AG20443 (cell line): ENCODE measurements around the gene DLL3.
"Not testable (repeated sequence)": the region's sequence is repeated elsewhere in the genome, so short reads cannot be mapped to it uniquely, and the experiment has no call there.

Experiments
- DNase-seq: peaks from one replicate; pipeline ENCODE4 v3.0.0; 2012; ENCODE audit warnings: low spot score, mixed read lengths

The DLL3 gene, protein sequence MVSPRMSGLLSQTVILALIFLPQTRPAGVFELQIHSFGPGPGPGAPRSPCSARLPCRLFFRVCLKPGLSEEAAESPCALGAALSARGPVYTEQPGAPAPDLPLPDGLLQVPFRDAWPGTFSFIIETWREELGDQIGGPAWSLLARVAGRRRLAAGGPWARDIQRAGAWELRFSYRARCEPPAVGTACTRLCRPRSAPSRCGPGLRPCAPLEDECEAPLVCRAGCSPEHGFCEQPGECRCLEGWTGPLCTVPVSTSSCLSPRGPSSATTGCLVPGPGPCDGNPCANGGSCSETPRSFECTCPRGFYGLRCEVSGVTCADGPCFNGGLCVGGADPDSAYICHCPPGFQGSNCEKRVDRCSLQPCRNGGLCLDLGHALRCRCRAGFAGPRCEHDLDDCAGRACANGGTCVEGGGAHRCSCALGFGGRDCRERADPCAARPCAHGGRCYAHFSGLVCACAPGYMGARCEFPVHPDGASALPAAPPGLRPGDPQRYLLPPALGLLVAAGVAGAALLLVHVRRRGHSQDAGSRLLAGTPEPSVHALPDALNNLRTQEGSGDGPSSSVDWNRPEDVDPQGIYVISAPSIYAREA

GRCh38 chr19:39498798-39499642 lies at the start of gene DLL3:
TSS of gene DLL3 (plus strand) at chr19:39498947. CDS start at chr19:39498975, 28 bp downstream.
- no peak for DNase-seq

- no peak for DNase-seq
Measured at GRCh38 chr19:39449116-39449797, 49.5 kb upstream of the DLL3 start.

DNA sequence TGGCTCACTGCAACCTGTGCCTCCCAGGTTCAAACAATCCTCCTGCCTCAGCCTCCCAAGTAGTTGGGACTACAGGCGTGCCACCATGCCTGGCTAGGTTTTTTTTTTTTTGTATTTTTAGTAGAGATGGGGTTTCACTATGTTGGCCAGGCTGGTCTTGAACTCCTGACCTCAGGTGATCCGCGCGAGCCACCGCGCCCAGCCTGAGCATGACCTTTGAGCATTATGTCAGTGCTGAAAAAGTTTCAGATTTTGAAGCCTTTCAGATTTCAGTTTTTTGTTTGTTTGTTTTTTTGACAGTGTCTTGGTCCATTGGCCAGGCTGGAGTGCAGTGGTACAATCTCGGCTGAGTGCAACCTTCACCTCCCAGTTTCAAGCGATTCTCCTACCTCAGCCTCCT lies 47.5 kb upstream of the DLL3 start:
- DNase-seq: not testable (repeated sequence)

DNA sequence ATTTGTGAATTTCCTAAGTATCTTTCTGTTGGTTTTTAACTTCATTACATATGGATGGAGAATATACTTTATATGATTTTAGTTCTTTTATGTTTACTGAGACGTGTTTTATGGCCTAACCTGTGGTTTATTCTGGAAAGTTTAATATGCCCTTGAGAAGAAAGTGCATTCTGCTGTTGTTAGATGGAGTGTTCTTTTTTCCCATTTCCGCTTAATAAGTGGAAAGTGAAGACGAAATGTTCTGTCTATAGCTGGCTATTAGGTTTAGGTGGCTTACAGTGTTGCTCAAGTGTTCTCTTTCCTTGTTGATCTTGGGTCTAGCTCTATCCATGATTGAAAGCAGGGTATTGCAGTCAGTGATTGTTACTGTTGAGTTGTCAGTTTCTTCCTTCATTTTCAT lies 35.3 kb upstream of the DLL3 start:
- no peak for DNase-seq

GRCh38 chr19:39465956-39466747 lies 32.6 kb upstream of the DLL3 start:
- no peak for DNase-seq

DNA sequence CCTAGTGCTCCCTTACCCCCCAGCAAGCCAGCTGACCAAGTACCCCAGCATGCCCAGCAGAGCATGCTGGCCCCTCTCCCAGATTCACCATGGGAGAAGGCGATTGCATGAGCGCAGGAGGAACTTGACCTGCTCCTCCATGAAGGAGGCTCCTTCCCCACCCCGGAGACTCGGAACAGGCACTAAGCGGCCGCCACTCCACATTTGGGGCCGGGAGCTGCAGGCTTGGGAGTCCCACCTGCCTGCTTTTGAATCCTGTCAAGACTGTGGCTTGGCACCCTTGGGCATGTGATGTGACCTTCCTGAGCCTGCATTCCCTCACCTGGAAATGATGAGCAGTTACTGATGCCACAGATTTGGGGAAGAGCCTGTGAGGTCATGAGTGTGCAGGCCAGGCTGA lies 30.8 kb upstream of the DLL3 start:
- no peak for DNase-seq

DNA sequence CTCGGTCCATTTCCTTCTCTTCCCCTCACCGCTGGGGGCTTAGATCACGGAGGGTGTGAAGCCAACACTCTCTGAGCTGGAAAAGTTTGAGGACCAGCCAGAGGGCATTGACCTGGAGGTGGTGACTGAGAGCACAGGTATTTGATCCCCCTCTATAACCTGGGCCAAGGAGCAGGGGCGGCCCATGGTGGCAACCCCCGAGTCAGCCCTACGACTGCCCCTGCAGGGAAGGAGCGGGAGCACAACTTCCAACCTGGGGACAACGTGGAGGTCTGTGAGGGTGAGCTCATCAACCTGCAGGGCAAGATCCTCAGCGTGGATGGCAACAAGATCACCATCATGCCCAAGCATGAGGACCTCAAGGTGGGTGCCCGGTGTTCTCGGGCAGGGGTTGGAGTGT lies 29.7 kb upstream of the DLL3 start:
- no peak for DNase-seq

DNA sequence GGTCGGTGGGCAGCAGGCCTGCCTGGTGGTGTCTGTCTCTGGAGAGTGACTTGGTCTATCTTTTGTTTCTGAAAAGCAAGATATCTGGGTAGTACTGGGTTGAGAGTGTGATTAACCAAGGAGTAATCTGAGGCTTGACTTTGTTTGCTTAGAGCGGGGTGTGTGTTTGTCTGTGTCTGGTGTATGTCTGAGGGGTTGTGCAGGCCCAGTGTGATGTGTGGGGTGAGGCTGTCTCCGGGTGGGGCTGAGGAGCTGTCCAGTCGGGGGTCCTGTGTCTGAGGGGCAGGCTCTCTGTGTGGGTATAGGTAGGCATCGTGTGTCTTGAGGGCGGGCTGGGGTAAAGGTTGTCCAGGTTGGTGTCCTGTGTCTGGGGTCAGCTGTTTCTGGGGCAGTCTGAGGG lies 29.2 kb upstream of the DLL3 start:
- DNase-seq: no peak

- no peak for DNase-seq
Measured at GRCh38 chr19:39470724-39471339, 27.9 kb upstream of the DLL3 start.

DNA sequence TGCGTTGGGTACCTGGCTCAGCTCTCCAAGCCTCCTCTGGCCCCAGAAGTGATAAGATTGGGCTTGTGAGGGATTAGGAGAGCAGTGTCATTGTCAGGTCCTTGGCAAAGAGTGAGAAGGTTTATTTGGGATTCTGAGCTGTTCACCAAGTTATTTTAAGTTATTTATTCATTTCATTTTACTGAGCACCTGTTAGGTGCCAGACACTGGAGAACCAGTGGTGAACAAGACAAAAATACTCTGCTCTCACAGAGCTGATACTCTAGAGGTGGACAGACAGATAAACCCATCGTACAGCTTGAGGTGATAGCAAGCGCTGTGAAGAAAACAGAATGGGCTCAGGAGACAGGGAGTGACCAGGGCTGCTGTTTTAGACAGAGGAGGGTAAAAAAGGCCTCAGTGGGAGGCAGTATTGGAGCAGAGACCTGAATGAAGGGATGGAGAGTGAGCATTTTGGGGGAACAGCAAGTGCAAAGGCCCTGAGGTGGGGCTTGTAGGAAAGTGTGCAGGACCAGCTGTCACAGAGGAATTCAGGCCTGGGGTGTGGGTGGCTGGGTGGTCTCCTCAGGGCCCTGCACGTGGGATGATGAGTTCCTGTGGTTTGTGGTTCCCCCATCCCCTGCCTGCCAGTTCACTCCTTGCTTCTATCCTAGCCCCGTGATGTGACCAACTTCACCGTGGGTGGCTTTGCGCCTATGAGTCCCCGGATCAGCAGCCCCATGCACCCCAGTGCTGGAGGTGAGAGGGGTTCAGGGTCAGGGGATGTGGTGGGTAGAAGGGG lies 26.8 kb upstream of the DLL3 start:
- DNase-seq: no peak

DNA sequence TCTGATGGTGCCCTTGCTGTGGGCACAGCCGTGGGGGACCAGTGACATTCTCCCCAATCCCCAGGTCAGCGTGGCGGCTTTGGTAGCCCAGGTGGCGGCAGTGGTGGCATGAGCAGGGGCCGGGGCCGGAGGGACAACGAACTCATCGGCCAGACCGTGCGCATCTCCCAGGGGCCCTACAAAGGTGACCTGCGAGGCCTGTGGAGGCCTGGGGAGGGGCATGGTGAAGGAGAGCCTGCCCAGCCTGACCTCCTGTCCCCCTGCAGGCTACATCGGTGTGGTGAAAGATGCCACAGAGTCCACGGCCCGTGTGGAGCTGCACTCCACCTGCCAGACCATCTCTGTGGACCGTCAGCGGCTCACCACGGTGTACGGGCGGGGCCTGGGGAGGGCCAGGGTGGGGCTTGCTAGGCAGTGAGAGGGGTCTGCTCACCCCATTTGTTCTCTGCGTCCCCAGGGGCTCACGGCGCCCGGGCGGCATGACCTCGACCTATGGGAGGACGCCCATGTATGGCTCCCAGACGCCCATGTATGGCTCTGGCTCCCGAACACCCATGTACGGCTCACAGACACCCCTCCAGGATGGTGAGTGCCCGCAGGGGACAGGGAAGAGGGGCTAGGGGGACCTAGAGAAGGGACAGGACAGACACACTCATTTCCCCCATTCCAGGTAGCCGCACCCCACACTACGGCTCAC lies 25.9 kb upstream of the DLL3 start:
- DNase-seq: no peak

- DNase-seq: no peak
Measured at GRCh38 chr19:39473443-39473960, 25.2 kb upstream of the DLL3 start.

DNA sequence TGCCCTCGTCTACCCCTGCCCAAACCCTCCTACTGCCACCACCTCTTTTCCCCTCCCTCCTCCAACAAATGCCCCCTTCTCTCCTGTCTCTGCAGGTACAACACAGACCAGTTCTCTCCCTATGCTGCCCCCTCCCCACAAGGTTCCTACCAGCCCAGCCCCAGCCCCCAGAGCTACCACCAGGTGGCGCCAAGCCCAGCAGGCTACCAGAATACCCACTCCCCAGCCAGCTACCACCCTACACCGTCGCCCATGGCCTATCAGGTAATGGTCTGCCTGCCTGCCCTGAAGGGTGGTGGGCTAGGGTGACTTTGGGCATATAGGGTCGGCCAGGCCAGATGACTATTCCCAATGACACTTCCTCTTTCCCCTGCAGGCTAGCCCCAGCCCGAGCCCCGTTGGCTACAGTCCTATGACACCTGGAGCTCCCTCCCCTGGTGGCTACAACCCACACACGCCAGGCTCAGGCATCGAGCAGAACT lies 24.6 kb upstream of the DLL3 start:
- DNase-seq: peak; percentile 71

DNA sequence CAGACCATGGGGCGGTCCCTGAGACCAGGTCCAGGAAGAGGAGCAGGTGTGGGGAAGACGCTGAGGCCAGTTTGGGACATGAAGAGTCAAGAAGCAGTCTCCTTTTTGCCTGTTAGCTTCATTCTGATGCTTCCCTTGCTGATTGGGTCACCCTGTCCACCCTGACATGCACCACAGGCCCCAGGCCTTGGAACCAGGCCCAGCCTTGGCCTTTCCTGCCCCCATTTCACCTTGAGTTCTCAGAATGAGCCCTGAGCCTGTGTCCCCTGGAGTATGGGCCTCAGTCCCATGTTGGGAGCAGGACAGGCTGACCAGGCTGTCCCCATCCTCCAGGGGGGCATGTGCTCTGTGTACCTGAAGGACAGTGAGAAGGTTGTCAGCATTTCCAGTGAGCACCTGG lies 23.0 kb upstream of the DLL3 start:
- DNase-seq: no peak

DNA sequence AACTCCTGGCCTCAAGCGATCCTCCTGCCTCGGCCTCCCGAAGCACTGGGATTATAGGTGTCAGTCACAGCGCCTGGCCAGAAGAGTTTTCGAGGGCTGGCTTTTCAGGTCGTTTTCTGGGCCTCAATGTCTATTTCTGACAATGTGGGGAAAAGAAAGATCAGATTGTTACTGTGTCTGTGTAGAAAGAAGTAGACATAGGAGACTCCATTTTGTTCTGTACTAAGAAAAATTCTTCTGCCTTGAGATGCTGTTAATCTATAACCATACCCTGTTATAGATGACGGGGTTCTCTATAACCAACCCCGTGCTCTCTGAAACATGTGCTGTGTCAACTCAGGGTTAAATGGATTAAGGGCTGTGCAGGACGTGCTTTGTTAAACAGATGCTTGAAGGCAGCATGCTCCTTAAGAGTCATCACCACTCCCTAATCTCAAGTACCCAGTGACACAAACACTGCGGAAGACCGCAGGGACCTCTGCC lies 19.4 kb upstream of the DLL3 start:
- DNase-seq: not testable (repeated sequence)

GRCh38 chr19:39479916-39480315 lies 18.8 kb upstream of the DLL3 start:
- DNase-seq: no peak

DNA sequence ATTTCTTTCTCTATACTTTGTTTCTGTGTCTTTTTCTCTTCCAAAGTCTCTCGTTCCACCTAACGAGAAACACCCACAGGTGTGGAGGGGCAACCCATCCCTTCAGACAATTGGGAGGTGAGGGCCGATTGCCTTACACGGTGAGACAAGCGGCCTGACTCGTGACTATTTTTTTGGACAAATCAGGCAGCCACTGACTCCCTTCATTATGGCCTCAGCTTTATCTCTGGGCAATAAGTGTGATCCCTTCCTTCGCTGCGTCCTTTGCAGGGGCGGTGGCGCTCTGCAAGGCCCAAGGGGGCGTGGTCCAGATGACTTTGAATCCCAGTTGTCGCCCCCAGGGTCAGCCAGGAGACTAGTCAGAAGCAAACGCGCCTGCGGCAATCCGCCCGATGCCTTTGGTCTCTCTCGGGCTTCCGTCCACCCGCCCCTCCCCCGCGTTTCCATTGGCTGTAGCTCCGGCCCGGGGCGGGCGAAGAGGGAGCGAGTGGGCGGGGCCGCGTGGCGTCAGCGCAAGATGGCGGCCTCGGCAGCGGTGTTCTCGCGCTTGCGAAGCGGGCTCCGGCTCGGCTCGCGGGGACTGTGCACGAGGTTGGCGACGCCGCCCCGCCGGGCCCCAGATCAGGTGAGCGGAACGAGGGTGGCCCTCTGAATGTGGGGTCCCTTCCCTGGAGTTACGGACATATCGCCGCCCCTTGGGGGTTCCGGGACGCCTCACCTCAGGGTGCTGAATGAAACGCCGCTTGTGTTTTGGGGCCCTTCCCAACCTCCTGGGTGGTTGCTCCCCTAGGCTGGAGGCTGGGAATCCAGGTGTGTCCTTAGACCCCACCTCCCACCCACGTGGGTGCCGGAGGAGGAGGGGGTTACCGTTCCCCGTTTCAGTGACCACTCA lies 18.2 kb upstream of the DLL3 start, which contains the start of gene TIMM50:
Gene TIMM50, plus strand, starts transcription at position 502 of the 892 bp plus-strand sequence. Its CDS starts 16 bp downstream, at position 518.
- peak; percentile 97 for DNase-seq

GRCh38 chr19:39481229-39481545 lies 17.6 kb upstream of the DLL3 start:
- DNase-seq: no peak
